Central memory CD4-positive, alpha-beta T cell (primary cell): Measurements from ENCODE around the gene RNF182.
"Not testable (repeated sequence)": the region's sequence is repeated elsewhere in the genome, so short reads cannot be mapped to it uniquely, and the experiment has no call there.

ENCODE experiments used
- DNase-seq: peaks from one replicate; pipeline ENCODE4 v3.0.0; 2022

RNF182 gene

GRCh38 chr6:14004258-14004657, 79.5 kb downstream of the RNF182 start:
- no peak for DNase-seq

GRCh38 chr6:14008809-14009208, 84.1 kb downstream of the RNF182 start:
- DNase-seq, result no peak

GRCh38 chr6:14009431-14009830, 84.7 kb downstream of the RNF182 start:
- DNase-seq, result no peak

GRCh38 chr6:14010275-14010674, 85.5 kb downstream of the RNF182 start:
- no peak for DNase-seq

GRCh38 chr6:14012313-14013030, 87.7 kb downstream of the RNF182 start:
- no peak for DNase-seq

GRCh38 chr6:14015964-14016363, 91.2 kb downstream of the RNF182 start:
- DNase-seq, result no peak

- DNase-seq, result no peak
Measured at GRCh38 chr6:14016432-14016831, 91.7 kb downstream of the RNF182 start.

- DNase-seq, result no peak
Measured at GRCh38 chr6:14016935-14017625, 92.3 kb downstream of the RNF182 start.

- DNase-seq, result no peak
Measured at GRCh38 chr6:14017626-14018475, 93.1 kb downstream of the RNF182 start.

- not testable (repeated sequence) for DNase-seq
Measured at GRCh38 chr6:14018559-14018958, 93.8 kb downstream of the RNF182 start.

- no peak for DNase-seq
Measured at GRCh38 chr6:14020551-14020950, 95.8 kb downstream of the RNF182 start.

- DNase-seq, result no peak
Measured at GRCh38 chr6:14021449-14021848, 96.7 kb downstream of the RNF182 start.

GRCh38 chr6:14022673-14023072, 97.9 kb downstream of the RNF182 start:
- no peak for DNase-seq

- no peak for DNase-seq
Measured at GRCh38 chr6:14023855-14024254, 99.1 kb downstream of the RNF182 start.

GRCh38 chr6:14025160-14025559, 100.4 kb downstream of the RNF182 start:
- no peak for DNase-seq

GRCh38 chr6:14026831-14027539, 102.2 kb downstream of the RNF182 start:
- DNase-seq, result no peak

GRCh38 chr6:14028631-14029030, 103.9 kb downstream of the RNF182 start:
- no peak for DNase-seq

- no peak for DNase-seq
Measured at GRCh38 chr6:14029605-14030004, 104.9 kb downstream of the RNF182 start.
